Measurements from ENCODE around the gene SPEF1.
A peak's percentile ranks its signal among the peaks of the same experiment; 100 is the strongest.
"Not testable (repeated sequence)": the region's sequence is repeated elsewhere in the genome, so short reads cannot be mapped to it uniquely, and the experiment has no call there.

The SPEF1 gene

GRCh38 chr20:3811467-3812258 lies 30.4 kb upstream of the SPEF1 start:
- peak; percentile 86 to 90 for DNase-seq (ENCODE audit: low read depth in 1 of 2, low spot score in 1 of 2)

GRCh38 chr20:3808544-3808943 lies 27.3 kb upstream of the SPEF1 start:
- no peak for DNase-seq (ENCODE audit: low read depth in 1 of 2, low spot score in 1 of 2)

- DNase-seq (ENCODE audit: low read depth in 1 of 2, low spot score in 1 of 2), result no peak
Observed at GRCh38 chr20:3804781-3805180, 23.5 kb upstream of the SPEF1 start.

GRCh38 chr20:3804254-3804751 lies 23.1 kb upstream of the SPEF1 start:
- DNase-seq (ENCODE audit: low read depth in 1 of 2, low spot score in 1 of 2), result no peak

- DNase-seq (ENCODE audit: low read depth in 1 of 2, low spot score in 1 of 2), result no peak
Observed at GRCh38 chr20:3803854-3804253, 22.6 kb upstream of the SPEF1 start.

GRCh38 chr20:3803289-3803688 lies 22.0 kb upstream of the SPEF1 start:
- no peak for DNase-seq (ENCODE audit: low read depth in 1 of 2, low spot score in 1 of 2)

- DNase-seq (ENCODE audit: low read depth in 1 of 2, low spot score in 1 of 2), result no peak
Observed at GRCh38 chr20:3802524-3803239, 21.4 kb upstream of the SPEF1 start.

- no peak for DNase-seq (ENCODE audit: low read depth in 1 of 2, low spot score in 1 of 2)
Observed at GRCh38 chr20:3801846-3802245, 20.6 kb upstream of the SPEF1 start.

GRCh38 chr20:3801299-3801698 lies 20.1 kb upstream of the SPEF1 start:
- no peak for DNase-seq (ENCODE audit: low read depth in 1 of 2, low spot score in 1 of 2)

- DNase-seq (ENCODE audit: low read depth in 1 of 2, low spot score in 1 of 2), result no peak
Observed at GRCh38 chr20:3800878-3801260, 19.6 kb upstream of the SPEF1 start.

- no peak for DNase-seq (ENCODE audit: low read depth in 1 of 2, low spot score in 1 of 2)
Observed at GRCh38 chr20:3800256-3800877, 19.1 kb upstream of the SPEF1 start.

GRCh38 chr20:3798908-3799248 lies 17.6 kb upstream of the SPEF1 start:
- DNase-seq (ENCODE audit: low read depth in 1 of 2, low spot score in 1 of 2), result no peak

GRCh38 chr20:3798373-3798768 lies 17.1 kb upstream of the SPEF1 start:
- no peak for DNase-seq (ENCODE audit: low read depth in 1 of 2, low spot score in 1 of 2)

- no peak for DNase-seq (ENCODE audit: low read depth in 1 of 2, low spot score in 1 of 2)
Observed at GRCh38 chr20:3797592-3798372, 16.5 kb upstream of the SPEF1 start.

GRCh38 chr20:3797226-3797545 lies 15.9 kb upstream of the SPEF1 start:
- DNase-seq (ENCODE audit: low read depth in 1 of 2, low spot score in 1 of 2), result no peak

- DNase-seq (ENCODE audit: low read depth in 1 of 2, low spot score in 1 of 2), result no peak
Observed at GRCh38 chr20:3796477-3797225, 15.4 kb upstream of the SPEF1 start.

- DNase-seq (ENCODE audit: low read depth in 1 of 2, low spot score in 1 of 2), result peak; percentile 75 to 86
Observed at GRCh38 chr20:3795511-3796468, 14.5 kb upstream of the SPEF1 start, which contains the start of gene CDC25B. Gene CDC25B, plus strand, starts transcription at chr20:3796310. Its CDS starts 222 bp downstream, at chr20:3796532.

GRCh38 chr20:3794701-3795420 lies 13.6 kb upstream of the SPEF1 start:
- no peak for DNase-seq (ENCODE audit: low read depth in 1 of 2, low spot score in 1 of 2)

GRCh38 chr20:3794168-3794567 lies 12.9 kb upstream of the SPEF1 start:
- not testable (repeated sequence) for DNase-seq (ENCODE audit: low read depth in 1 of 2, low spot score in 1 of 2)

Measured in activated T-helper 1 cell treated with anti-CD3 and anti-CD28 coated beads, Interleukin-2, amount 50 U/mL, for 16 hours (primary cell).